Upper lobe of left lung (tissue), 4 donors: ENCODE results near the gene PNMT.

Experiments used
- CTCF ChIP-seq, 6 experiments: fragments of 450-650 bp in 4 of 6; fragments of 200-600 bp in 2 of 6; sonication (generic) in 2 of 6; IDR thresholded peaks; one replicate each; pipeline ENCODE4 v1.5.1; 2016 to 2019; ENCODE audit warnings: antibody characterized with exemption in 6 of 6
- EP300 ChIP-seq, 4 donors: sonication (generic); formaldehyde crosslinking; IDR thresholded peaks; one replicate each; pipeline ENCODE4 v1.5.1; 2017; ENCODE audit warnings: antibody characterized with exemption in 4 of 4, control low read depth in 2 of 4
- POLR2A ChIP-seq, 4 donors: fragments of 450-650 bp; IDR thresholded peaks; one replicate each; pipeline ENCODE4 v1.5.1; 2016 to 2017; ENCODE audit warnings: antibody characterized with exemption in 4 of 4, mild to moderate bottlenecking in 2 of 4
- POLR2AphosphoS5 ChIP-seq, 2 donors: sonication (generic); formaldehyde crosslinking; IDR thresholded peaks; one replicate each; pipeline ENCODE4 v1.5.1; 2017; ENCODE audit warnings: antibody characterized with exemption in 2 of 2

- TF ChIP-seq CTCF (IDR thresholded peaks at IDR 0.05) (no peak), POLR2AphosphoS5 (IDR thresholded peaks at IDR 0.05) (no peak), POLR2A (IDR thresholded peaks at IDR 0.05) (no peak), EP300 (IDR thresholded peaks at IDR 0.05) (no peak)
Observed at GRCh38 chr17:39666231-39666600, 2.0 kb upstream of the PNMT start.
